Esophagus (tissue), 2 donors: ENCODE measurements around the gene AMN. TPM values are rescaled to one million over a fixed set of nuclear protein-coding genes. Genes with fewer than 3 reads are reported as not detected.
"Not testable (repeated sequence)": the region's sequence is repeated elsewhere in the genome, so short reads cannot be mapped to it uniquely, and the experiment has no call there.

Source experiments
- H3K27ac ChIP-seq, 2 donors: one replicate each; pipeline ENCODE4 v1.5.1; 2013; ENCODE audit warnings: low read depth in 2 of 2, mild to moderate bottlenecking in 2 of 2, inconsistent platforms in 1 of 2, low read length in 1 of 2, moderate library complexity in 1 of 2
- H3K27me3 ChIP-seq, 2 donors: one replicate each; pipeline ENCODE4 v1.6.1; 2013; ENCODE audit warnings: low read length in 2 of 2, control low read depth in 1 of 2, mild to moderate bottlenecking in 1 of 2; ENCODE audit not compliant: insufficient read depth in 2 of 2, control insufficient read depth in 1 of 2
- H3K36me3 ChIP-seq, 2 donors: one replicate each; pipeline ENCODE4 v1.6.1; 2013; ENCODE audit warnings: low read length in 1 of 2; ENCODE audit not compliant: control insufficient read depth in 2 of 2, insufficient read depth in 2 of 2
- H3K4me1 ChIP-seq, 2 donors: one replicate each; pipeline ENCODE4 v1.6.1; 2013; ENCODE audit warnings: low read length in 1 of 2; ENCODE audit not compliant: control insufficient read depth in 2 of 2, insufficient read depth in 2 of 2
- H3K4me3 ChIP-seq, 2 donors: one replicate each; pipeline ENCODE4 v1.5.1; 2013; ENCODE audit warnings: low read length in 2 of 2, mild to moderate bottlenecking in 2 of 2, low read depth in 1 of 2, moderate library complexity in 1 of 2
- H3K9me3 ChIP-seq, 2 donors: one replicate each; pipeline ENCODE4 v1.6.1; 2013; ENCODE audit warnings: mild to moderate bottlenecking in 2 of 2, low read depth in 1 of 2, low read length in 1 of 2, moderate library complexity in 1 of 2; ENCODE audit not compliant: control insufficient read depth in 2 of 2, insufficient read depth in 1 of 2
- WGBS, 2 donors: extraction: QIAGEN DNeasy Blood & Tissue Kit; methylation state at CpG; one replicate each; pipeline ENCODE4 v1.1.7; 2013; 5-methylcytosine and 5-hydroxymethylcytosine counted together
- polyA plus RNA-seq, 2 donors: library from polyadenylated mRNA; stranded (reverse); fragments of 200-250 nt; gene quantifications; one replicate each; pipeline ENCODE4 v1.2.3, GENCODE V29; 2013
- donor health status: healthy with polysubstance abuse.
- donor health status: Bipolar disorder and iron deficiency.

The AMN gene
- polyA plus RNA-seq, 2 donors: 11.8 to 13.8 TPM

DNA sequence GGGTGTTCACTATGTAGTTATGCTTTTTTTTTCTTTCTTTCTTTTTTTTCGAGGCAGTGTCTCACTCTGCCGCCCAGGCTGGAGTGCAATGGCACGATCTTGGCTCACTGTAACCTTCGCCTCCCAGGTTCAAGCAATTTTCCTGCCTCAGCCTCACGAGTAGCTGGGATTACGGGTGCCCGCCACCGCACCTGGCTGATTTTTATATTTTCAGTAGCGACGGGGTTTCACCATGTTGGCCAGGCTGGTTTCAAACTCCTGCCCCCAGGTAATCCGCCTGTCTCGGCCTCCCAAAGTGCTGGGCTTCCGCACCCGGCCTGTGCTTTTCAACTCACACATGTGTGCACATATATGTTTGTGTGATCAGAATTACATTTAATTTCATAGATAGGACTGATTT, 38.9 kb upstream of the AMN start:
- no peak overlapping the region for H3K4me3 ChIP-seq
- 94 to 98% methylated on average over 14 of the region's 14 CpGs for WGBS, 2 donors
- no peaks in the 10 kb centered on the region for H3K27me3 ChIP-seq
- no peaks in the 10 kb centered on the region for H3K9me3 ChIP-seq
- no peak overlapping the region for H3K27ac ChIP-seq
- H3K4me1 ChIP-seq: peaks cover 0 to 8% of the 10 kb centered on the region in 2 donors
- peaks cover 0 to 7% of the 10 kb centered on the region in 2 donors for H3K36me3 ChIP-seq

DNA sequence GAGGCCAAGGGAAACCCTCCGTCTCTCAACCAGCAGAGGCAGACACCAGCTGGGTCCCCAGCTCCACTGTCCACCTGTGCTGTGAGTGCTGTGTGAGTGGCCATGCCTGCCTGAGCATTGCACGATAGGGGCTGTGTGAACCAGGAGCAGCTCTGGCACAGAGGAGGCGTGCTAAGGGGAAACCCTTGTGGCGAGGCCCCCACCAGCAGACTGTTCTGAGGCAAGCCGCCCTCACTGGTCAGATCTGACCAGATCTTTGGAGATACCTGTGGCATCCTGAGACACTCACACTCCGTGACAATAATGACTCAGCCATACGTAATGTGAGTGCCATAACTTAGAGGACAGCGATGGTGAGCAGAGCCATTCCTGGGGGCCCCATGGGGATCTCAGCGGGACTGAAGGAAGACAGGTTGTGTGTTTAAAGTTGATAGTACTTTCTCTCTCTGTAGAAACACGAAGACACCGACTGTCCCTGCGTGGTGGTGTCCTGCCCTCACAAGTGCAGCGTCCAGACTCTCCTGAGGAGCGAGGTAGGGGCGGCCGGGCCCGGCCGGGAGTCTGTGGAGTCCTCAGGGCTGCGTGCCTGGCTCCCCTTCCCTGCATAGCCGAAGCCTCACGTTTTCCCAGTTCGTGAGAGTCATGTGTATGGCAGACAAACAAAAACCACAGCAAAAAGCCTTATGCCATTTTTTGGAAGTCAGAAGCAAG, 36.6 kb upstream of the AMN start:
- H3K27ac ChIP-seq: no peak overlapping the region
- H3K4me1 ChIP-seq: peaks cover 0 to 4% of the 10 kb centered on the region in 2 donors
- no peak overlapping the region for H3K4me3 ChIP-seq
- no peaks in the 10 kb centered on the region for H3K27me3 ChIP-seq
- no peaks in the 10 kb centered on the region for H3K9me3 ChIP-seq
- peaks cover 0 to 9% of the 10 kb centered on the region in 2 donors for H3K36me3 ChIP-seq
- 97% methylated on average over 22 of the region's 22 CpGs for WGBS, 2 donors

DNA sequence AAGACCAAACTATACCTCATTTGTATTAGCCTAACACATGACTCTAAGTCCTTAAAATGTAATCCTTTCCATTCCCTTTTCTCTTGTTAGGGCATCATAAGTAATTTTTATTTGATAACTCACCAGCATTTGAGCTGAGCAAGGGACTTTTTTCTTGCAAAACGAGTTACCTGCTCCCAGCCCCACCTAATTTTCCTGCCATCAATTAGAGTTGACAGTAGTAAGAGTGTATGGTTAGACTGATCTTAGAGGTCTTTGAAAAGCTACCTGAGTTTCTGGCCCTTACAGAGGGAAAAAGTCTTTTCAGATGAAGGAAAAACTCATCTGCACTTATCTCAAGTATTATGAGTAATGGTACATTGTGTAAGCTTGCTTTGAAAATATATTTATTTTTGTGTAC, 33.7 kb upstream of the AMN start:
- H3K9me3 ChIP-seq: no peaks in the 10 kb centered on the region
- peaks cover 0 to 9% of the 10 kb centered on the region in 2 donors for H3K36me3 ChIP-seq
- H3K27ac ChIP-seq: no peak overlapping the region
- H3K4me1 ChIP-seq: peaks cover 0 to 4% of the 10 kb centered on the region in 2 donors
- WGBS, 2 donors: 54 to 61% methylated on average over 1 of the region's 1 CpG
- H3K27me3 ChIP-seq: no peaks in the 10 kb centered on the region
- H3K4me3 ChIP-seq: no peak overlapping the region

DNA sequence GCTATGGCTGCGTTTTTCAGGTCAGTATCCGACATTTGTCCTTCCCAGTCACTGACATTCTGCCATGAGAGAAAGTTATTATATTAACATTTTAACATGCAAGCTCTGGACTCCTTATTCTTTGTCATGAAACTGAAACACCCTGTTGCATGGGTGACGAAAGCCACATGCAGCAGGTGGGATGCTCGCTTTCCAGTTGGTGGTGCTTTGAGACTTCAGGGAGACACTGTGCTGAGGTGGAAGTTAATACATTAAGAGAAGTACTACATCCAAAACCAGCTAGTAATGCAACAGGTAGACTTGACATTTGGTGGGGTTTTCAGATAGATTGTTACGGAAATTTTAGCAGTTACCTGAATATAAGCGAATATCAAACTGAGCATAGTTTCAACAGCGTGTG, 32.8 kb upstream of the AMN start:
- H3K36me3 ChIP-seq: peaks cover 0 to 9% of the 10 kb centered on the region in 2 donors
- no peaks in the 10 kb centered on the region for H3K27me3 ChIP-seq
- peaks cover 0 to 4% of the 10 kb centered on the region in 2 donors for H3K4me1 ChIP-seq
- H3K4me3 ChIP-seq: no peak overlapping the region
- no peaks in the 10 kb centered on the region for H3K9me3 ChIP-seq
- H3K27ac ChIP-seq: no peak overlapping the region
- 95 to 97% methylated on average over 7 of the region's 7 CpGs for WGBS, 2 donors

DNA sequence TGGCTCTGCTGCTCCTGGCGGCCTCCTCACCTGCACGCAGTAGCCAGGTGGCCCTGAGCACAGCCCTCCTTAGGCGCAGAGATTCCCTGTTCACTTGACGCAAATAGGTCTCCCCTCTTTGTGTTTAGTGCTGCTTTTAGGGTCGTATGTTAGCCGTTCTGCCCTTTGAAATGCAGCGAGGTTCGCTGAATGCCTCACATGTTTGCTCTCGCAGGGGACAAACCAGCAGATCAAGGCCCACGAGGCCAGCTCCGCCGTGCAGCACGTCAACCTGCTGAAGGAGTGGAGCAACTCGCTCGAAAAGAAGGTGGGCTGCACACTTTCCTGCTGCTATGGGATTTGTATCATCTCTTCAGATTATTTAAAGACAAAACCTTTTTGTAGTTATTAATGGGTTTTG, 31.4 kb upstream of the AMN start:
- 92 to 93% methylated on average over 15 of the region's 15 CpGs for WGBS, 2 donors
- Histone ChIP-seq H3K27me3 (no peaks in the 10 kb centered on the region), H3K4me1 (peaks cover 0 to 4% of the 10 kb centered on the region in 2 donors), H3K4me3 (no peak overlapping the region), H3K9me3 (no peaks in the 10 kb centered on the region), H3K27ac (no peak overlapping the region), H3K36me3 (peaks cover 0 to 4% of the 10 kb centered on the region in 2 donors)

DNA sequence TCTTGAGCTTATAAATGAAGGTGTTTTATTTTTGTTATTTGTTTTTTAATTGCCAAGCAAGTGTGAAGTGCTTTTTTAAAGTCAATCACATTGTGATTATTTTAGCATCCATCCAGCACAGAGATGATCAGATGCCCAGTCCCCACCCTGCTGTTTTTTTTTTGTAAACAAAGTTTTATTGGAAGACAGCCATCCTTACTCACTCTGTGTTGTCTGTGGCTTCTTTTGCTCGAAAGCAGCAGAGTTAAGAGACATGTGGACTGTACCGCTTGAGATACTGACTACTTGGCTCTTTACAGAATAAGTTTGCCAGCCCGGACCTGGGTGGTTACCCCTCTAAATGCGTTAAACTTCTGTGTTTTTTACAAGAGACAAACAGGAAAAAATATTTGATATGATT, 30.9 kb upstream of the AMN start:
- 72 to 78% methylated on average over 4 of the region's 4 CpGs for WGBS, 2 donors
- no peak overlapping the region for H3K27ac ChIP-seq
- H3K4me1 ChIP-seq: peaks cover 0 to 4% of the 10 kb centered on the region in 2 donors
- H3K27me3 ChIP-seq: no peaks in the 10 kb centered on the region
- H3K36me3 ChIP-seq: peaks cover 0 to 4% of the 10 kb centered on the region in 2 donors
- no peak overlapping the region for H3K4me3 ChIP-seq
- H3K9me3 ChIP-seq: no peaks in the 10 kb centered on the region

DNA sequence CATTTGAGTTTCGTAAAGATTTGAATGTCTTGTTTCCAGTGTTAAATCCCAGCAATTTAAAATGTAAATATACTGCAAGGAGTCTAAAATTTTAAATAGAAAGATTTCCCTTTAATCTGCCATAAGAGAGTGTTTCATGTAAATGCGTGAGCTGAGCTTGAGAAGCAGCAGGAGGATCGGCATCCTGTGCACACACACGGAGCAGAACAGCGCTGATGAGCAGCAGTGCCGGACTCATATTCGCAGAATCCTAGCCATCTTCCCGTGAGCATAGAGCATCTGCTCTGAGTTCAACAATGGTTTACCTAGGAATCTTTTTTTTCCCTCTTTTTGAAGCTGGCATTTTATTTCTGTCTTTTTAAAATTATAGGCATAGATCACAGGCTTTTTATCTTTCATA, 29.8 kb upstream of the AMN start:
- Histone ChIP-seq H3K4me1 (peaks cover 0 to 4% of the 10 kb centered on the region in 2 donors), H3K9me3 (no peaks in the 10 kb centered on the region), H3K27ac (no peak overlapping the region), H3K27me3 (no peaks in the 10 kb centered on the region), H3K4me3 (no peak overlapping the region), H3K36me3 (peaks cover under 1 to 2% of the 10 kb centered on the region in 2 donors)
- WGBS, 2 donors: 95% methylated on average over 8 of the region's 8 CpGs

DNA sequence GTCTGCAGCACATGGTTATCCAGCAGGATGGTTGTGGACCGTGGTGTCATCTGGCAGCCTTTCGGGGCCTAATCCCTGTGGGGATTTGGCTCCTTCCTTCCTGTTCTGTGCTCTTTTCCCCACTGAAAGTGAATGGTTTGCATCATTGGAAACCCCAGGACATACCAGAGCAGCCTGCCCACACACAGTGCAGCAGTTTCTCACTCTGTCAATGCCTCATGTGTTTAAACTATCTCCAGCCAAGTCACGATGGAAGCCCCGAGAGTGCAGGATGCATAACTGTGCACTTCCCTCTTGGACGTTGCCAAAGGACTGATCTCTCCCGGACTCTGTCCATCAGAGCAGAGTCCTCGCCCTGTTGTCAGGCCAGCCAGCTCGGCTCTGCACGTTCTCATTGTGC, 29.0 kb upstream of the AMN start:
- 54 to 74% methylated on average over 9 of the region's 9 CpGs for WGBS, 2 donors
- peaks cover 2 to 3% of the 10 kb centered on the region in 2 donors for H3K36me3 ChIP-seq
- no peaks in the 10 kb centered on the region for H3K27me3 ChIP-seq
- H3K4me3 ChIP-seq: no peak overlapping the region
- H3K9me3 ChIP-seq: no peaks in the 10 kb centered on the region
- H3K27ac ChIP-seq: peak overlapping the region in 1 of 2 donors; percentile 47
- H3K4me1 ChIP-seq: no peaks in the 10 kb centered on the region

DNA sequence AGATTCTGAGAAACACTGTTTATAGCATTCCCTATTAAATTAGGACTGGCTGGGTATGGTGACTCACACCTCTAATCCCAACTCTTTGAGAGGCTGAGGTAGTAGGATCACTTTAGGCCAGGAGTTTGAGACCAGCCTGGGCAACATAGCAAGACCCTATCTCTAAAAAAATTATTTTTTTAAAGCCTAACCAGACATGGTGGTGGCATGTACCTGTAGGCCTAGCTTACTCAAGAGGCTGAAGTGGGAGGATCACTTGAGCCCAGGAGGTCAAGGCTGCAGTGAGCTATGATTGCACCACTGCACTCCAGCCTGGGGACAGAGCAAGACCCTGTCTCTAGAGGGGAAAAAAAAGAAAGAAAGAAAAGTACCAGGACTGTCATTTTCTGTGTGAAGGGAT, 25.7 kb upstream of the AMN start:
- not testable (repeated sequence) for H3K4me3 ChIP-seq, H3K27ac ChIP-seq, H3K27me3 ChIP-seq, H3K9me3 ChIP-seq, H3K36me3 ChIP-seq, H3K4me1 ChIP-seq

DNA sequence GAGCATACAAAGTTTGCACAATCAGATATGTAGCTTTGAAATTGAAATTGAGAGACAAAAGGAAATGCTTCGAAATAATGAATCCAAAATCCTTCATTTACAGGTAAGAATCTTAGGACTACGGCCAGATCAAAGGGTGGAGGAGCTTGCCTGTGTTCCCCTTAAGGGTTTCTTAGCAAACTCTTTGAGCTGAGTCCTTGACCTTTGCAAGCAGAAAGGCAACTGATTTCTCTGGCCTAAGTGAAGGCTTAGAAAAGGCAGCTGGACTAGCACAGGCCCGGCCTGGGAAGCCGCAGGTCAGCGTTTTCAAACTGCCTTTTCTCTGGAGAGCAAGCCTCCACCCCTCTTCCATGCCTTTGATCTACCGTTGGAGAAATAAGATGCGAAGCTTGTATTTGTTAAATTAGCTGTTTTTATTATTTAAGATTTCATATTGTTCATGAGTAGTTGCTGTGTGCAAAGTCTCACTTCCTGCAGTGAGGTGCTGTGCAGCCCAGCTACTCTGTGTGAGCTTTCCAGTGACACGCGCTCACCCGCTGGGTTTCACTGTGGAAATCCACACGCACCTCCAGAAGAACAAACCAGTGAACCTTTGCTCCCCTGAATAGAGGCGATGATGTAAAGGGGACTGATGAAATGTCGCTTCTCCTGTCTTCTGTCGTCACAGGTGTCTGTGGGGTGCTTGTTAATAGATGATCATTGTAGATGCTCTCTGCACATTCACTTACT, 25.0 kb upstream of the AMN start:
- Histone ChIP-seq H3K9me3 (no peaks in the 10 kb centered on the region), H3K4me3 (no peak overlapping the region), H3K27ac (no peak overlapping the region), H3K36me3 (peaks cover 3 to 6% of the 10 kb centered on the region in 2 donors), H3K27me3 (no peaks in the 10 kb centered on the region), H3K4me1 (no peaks in the 10 kb centered on the region)
- 94% methylated on average over 14 of the region's 14 CpGs for WGBS, 2 donors
